ENCODE data around the gene PPP4R1. TPM values are rescaled to one million over a fixed set of nuclear protein-coding genes. Genes with fewer than 3 reads are reported as not detected.

The PPP4R1 gene
- total RNA-seq, 1 donor from 2014 or later, result 132 TPM

DNA sequence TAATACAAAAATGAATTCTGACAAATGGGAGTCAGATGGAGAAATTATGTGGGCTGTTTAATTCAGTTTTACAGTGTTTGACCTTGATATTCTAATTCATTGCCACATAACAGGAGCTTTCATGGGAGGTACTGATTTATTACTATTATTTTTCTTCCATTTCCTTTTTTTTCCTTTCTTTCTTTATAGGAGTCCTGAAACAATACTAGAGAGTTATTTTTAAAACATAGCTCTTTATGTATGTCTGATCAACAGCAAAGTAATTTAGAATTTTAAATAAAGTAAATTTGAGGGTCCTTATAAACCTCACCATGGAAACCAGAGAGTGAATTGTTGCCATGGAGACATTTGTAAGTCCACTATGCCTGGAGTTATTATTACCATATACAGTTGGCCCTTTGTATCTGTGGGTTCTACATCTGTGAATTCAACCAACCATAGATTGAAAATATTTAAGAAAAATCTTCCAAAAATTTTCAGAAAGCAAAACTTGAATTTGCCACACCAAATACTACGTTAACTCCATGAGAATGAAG lies 40.9 kb upstream of the PPP4R1 start:
- TF ChIP-seq, protein P1, sequence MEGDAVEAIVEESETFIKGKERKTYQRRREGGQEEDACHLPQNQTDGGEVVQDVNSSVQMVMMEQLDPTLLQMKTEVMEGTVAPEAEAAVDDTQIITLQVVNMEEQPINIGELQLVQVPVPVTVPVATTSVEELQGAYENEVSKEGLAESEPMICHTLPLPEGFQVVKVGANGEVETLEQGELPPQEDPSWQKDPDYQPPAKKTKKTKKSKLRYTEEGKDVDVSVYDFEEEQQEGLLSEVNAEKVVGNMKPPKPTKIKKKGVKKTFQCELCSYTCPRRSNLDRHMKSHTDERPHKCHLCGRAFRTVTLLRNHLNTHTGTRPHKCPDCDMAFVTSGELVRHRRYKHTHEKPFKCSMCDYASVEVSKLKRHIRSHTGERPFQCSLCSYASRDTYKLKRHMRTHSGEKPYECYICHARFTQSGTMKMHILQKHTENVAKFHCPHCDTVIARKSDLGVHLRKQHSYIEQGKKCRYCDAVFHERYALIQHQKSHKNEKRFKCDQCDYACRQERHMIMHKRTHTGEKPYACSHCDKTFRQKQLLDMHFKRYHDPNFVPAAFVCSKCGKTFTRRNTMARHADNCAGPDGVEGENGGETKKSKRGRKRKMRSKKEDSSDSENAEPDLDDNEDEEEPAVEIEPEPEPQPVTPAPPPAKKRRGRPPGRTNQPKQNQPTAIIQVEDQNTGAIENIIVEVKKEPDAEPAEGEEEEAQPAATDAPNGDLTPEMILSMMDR (IDR thresholded peaks at IDR 0.05; ENCODE audit: insufficient read depth, low read depth, low read length), result no peak
- no peak for TF ChIP-seq EZH2 (IDR thresholded peaks at IDR 0.05; ENCODE audit: insufficient read depth, low read length)
- no peak for DNase-seq (ENCODE audit: low read depth)
- FAIRE-seq, result no peak
- H3K9me3 Mint-ChIP-seq (ENCODE audit: unreplicated experiment), result peaks cover 3% of the 10 kb centered on the region
- H3K4me3 ChIP-seq (ENCODE audit: insufficient read depth, low read depth, low read length), result no peak overlapping the region
- no peak overlapping the region for H3K27ac ChIP-seq (ENCODE audit: low read depth, low read length)
- no peaks in the 10 kb centered on the region for H3K4me1 Mint-ChIP-seq (ENCODE audit: low read depth, unreplicated experiment)
- H3K27me3 Mint-ChIP-seq (ENCODE audit: low read depth, unreplicated experiment), result peaks cover 5% of the 10 kb centered on the region
- H2AFZ ChIP-seq (ENCODE audit: low read depth, low read length), result no peak overlapping the region
- H4K20me1 ChIP-seq (ENCODE audit: insufficient read depth, low read length), result no peaks in the 10 kb centered on the region
- no peaks in the 10 kb centered on the region for H3K79me2 ChIP-seq (ENCODE audit: insufficient read depth, low read length)
- H3K4me1 ChIP-seq (ENCODE audit: insufficient read depth, low read length), result no peaks in the 10 kb centered on the region
- no peak overlapping the region for H3K27ac Mint-ChIP-seq (ENCODE audit: unreplicated experiment)
- H3K27me3 ChIP-seq (ENCODE audit: insufficient read depth, low read length), result no peaks in the 10 kb centered on the region
- H3K4me3 Mint-ChIP-seq (ENCODE audit: unreplicated experiment), result no peak overlapping the region
- H3K9ac ChIP-seq (ENCODE audit: low read length), result no peak overlapping the region
- no peaks in the 10 kb centered on the region for H3K36me3 ChIP-seq (ENCODE audit: insufficient read depth, low read length)
- no peaks in the 10 kb centered on the region for H3K36me3 Mint-ChIP-seq (ENCODE audit: low read depth, unreplicated experiment)
- peaks cover 2% of the 10 kb centered on the region for H3K9me3 ChIP-seq (ENCODE audit: insufficient read depth, low read depth, low read length)
- no peak overlapping the region for H3K4me2 ChIP-seq (ENCODE audit: low read length)

DNA sequence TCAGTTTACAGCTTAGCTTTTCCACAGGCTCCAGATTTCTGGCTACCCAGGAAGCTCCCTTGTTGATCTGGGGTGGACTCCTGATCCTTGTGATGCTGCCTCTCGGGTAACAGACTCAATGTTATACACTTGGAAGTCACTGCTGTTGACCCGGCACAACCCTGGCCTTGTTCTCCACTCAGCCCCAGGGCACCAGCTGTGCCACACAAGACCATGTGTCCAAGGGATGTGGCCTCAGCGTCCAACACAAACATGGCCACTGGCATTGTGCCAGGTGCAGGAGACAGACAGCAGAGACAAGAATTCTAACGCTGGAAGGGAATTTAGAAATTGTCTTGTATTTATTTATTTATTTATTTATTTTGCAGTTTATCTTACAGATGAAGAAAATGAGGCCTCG lies 39.0 kb upstream of the PPP4R1 start:
- Mint-ChIP-seq H3K36me3 (ENCODE audit: low read depth, unreplicated experiment) (no peaks in the 10 kb centered on the region), H3K27ac (ENCODE audit: unreplicated experiment) (no peak overlapping the region), H3K4me1 (ENCODE audit: low read depth, unreplicated experiment) (peaks cover 13% of the 10 kb centered on the region), H3K27me3 (ENCODE audit: low read depth, unreplicated experiment) (no peaks in the 10 kb centered on the region), H3K4me3 (ENCODE audit: unreplicated experiment) (no peak overlapping the region), H3K9me3 (ENCODE audit: unreplicated experiment) (peaks cover 3% of the 10 kb centered on the region)
- H3K4me1 ChIP-seq (ENCODE audit: insufficient read depth, low read length), result peaks cover 4% of the 10 kb centered on the region
- DNase-seq (ENCODE audit: low read depth) (no peak), FAIRE-seq (no peak)
- no peaks in the 10 kb centered on the region for H3K27me3 ChIP-seq (ENCODE audit: insufficient read depth, low read length)
- no peaks in the 10 kb centered on the region for H3K79me2 ChIP-seq (ENCODE audit: insufficient read depth, low read length)
- H3K36me3 ChIP-seq (ENCODE audit: insufficient read depth, low read length), result no peaks in the 10 kb centered on the region
- TF ChIP-seq, protein P1 (IDR thresholded peaks at IDR 0.05; ENCODE audit: insufficient read depth, low read depth, low read length), result no peak
- no peak for TF ChIP-seq EZH2 (IDR thresholded peaks at IDR 0.05; ENCODE audit: insufficient read depth, low read length)
- no peak overlapping the region for H3K9ac ChIP-seq (ENCODE audit: low read length)
- no peaks in the 10 kb centered on the region for H4K20me1 ChIP-seq (ENCODE audit: insufficient read depth, low read length)
- H2AFZ ChIP-seq (ENCODE audit: low read depth, low read length), result no peak overlapping the region
- peaks cover 2% of the 10 kb centered on the region for H3K9me3 ChIP-seq (ENCODE audit: insufficient read depth, low read depth, low read length)
- no peak overlapping the region for H3K27ac ChIP-seq (ENCODE audit: low read depth, low read length)
- no peak overlapping the region for H3K4me3 ChIP-seq (ENCODE audit: insufficient read depth, low read depth, low read length)
- H3K4me2 ChIP-seq (ENCODE audit: low read length), result no peak overlapping the region

DNA sequence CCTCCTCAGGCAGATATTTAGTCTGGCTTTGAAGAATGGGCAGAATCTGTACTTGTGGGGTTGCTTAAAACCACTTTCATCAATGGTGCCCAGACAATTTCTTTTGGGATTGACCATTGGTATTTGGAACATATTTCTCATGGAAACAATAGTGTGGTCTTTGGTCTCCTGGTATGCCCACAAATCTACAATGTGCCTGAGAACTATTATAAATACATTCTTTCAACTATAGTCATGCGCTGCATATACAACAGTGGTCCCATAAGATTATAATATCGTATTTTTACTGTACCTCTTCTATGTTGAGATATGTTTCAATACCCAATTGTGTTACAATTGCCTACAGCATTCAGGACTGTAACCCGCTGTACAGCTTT lies 34.8 kb upstream of the PPP4R1 start:
- no peak overlapping the region for H3K9ac ChIP-seq (ENCODE audit: low read length)
- no peak overlapping the region for H3K4me2 ChIP-seq (ENCODE audit: low read length)
- H3K9me3 ChIP-seq (ENCODE audit: insufficient read depth, low read depth, low read length), result peaks cover 2% of the 10 kb centered on the region
- no peaks in the 10 kb centered on the region for H3K36me3 ChIP-seq (ENCODE audit: insufficient read depth, low read length)
- no peak overlapping the region for H3K4me3 Mint-ChIP-seq (ENCODE audit: unreplicated experiment)
- H3K27ac ChIP-seq (ENCODE audit: low read depth, low read length), result peak overlapping the region; percentile 22
- H2AFZ ChIP-seq (ENCODE audit: low read depth, low read length), result no peak overlapping the region
- FAIRE-seq, result no peak
- H3K9me3 Mint-ChIP-seq (ENCODE audit: unreplicated experiment), result peaks cover 3% of the 10 kb centered on the region
- H3K4me3 ChIP-seq (ENCODE audit: insufficient read depth, low read depth, low read length), result no peak overlapping the region
- no peaks in the 10 kb centered on the region for H3K79me2 ChIP-seq (ENCODE audit: insufficient read depth, low read length)
- H3K27ac Mint-ChIP-seq (ENCODE audit: unreplicated experiment), result peak overlapping the region; percentile 94
- no peaks in the 10 kb centered on the region for H4K20me1 ChIP-seq (ENCODE audit: insufficient read depth, low read length)
- H3K4me1 Mint-ChIP-seq (ENCODE audit: low read depth, unreplicated experiment), result peaks cover 28% of the 10 kb centered on the region
- H3K27me3 Mint-ChIP-seq (ENCODE audit: low read depth, unreplicated experiment), result no peaks in the 10 kb centered on the region
- H3K27me3 ChIP-seq (ENCODE audit: insufficient read depth, low read length), result no peaks in the 10 kb centered on the region
- DNase-seq (ENCODE audit: low read depth), result peak; percentile 64
- H3K36me3 Mint-ChIP-seq (ENCODE audit: low read depth, unreplicated experiment), result no peaks in the 10 kb centered on the region
- no peak for TF ChIP-seq EZH2 (IDR thresholded peaks at IDR 0.05; ENCODE audit: insufficient read depth, low read length)
- TF ChIP-seq, protein P1 (IDR thresholded peaks at IDR 0.05; ENCODE audit: insufficient read depth, low read depth, low read length), result no peak
- H3K4me1 ChIP-seq (ENCODE audit: insufficient read depth, low read length), result peaks cover 14% of the 10 kb centered on the region

Measured in astrocyte (in vitro differentiated cells and primary cell).